GM12891 (cell line): ENCODE results near the gene WIPF2.

Source experiments
- DNase-seq: peaks from one replicate; pipeline ENCODE4 v3.0.0; 2011; ENCODE audit warnings: low spot score; ENCODE audit not compliant: insufficient read length
- FAIRE-seq: peaks from 2 replicates; lab custom pipeline; 2011; peaks lifted over from hg19 to GRCh38; lab: Jason Lieb, UNC
- PAX5 ChIP-seq: IDR thresholded peaks from 2 replicates; pipeline ENCODE4 v1.6.1; 2011; ENCODE audit warnings: low read length, moderate library complexity, mild to moderate bottlenecking; ENCODE audit not compliant: insufficient read depth, severe bottlenecking
- POLR2A ChIP-seq: IDR thresholded peaks from 2 replicates; pipeline ENCODE4 v1.6.1; 2011; ENCODE audit warnings: low read depth, low read length, control low read depth
- POLR2AphosphoS5 ChIP-seq: IDR thresholded peaks from 2 replicates; pipeline ENCODE4 v1.6.1; 2011; ENCODE audit warnings: low read depth, low read length, control low read depth
- POU2F2 ChIP-seq: IDR thresholded peaks from 2 replicates; pipeline ENCODE4 v1.6.1; 2011; ENCODE audit warnings: low read depth, mild to moderate bottlenecking, control low read depth, low read length, moderate library complexity
- SPI1 ChIP-seq: IDR thresholded peaks from 2 replicates; pipeline ENCODE4 v1.6.1; 2011; ENCODE audit warnings: low read depth, low read length, control low read depth
- TAF1 ChIP-seq: IDR thresholded peaks from 2 replicates; pipeline ENCODE4 v1.6.1; 2011; ENCODE audit warnings: low read depth, low read length, control low read depth

WIPF2 gene

GRCh38 chr17:40312893-40313667 is 94.0 kb downstream of the WIPF2 start:
- DNase-seq (no peak), FAIRE-seq (no peak)
- no peak for TF ChIP-seq POLR2AphosphoS5

- DNase-seq (no peak), FAIRE-seq (no peak)
- TF ChIP-seq TAF1 (no peak), PAX5 (no peak), POLR2AphosphoS5 (no peak)
These were observed 94.8 kb downstream of the WIPF2 start for GRCh38 chr17:40313668-40314583.

GRCh38 chr17:40314584-40314956 is 95.5 kb downstream of the WIPF2 start:
- no peak for TF ChIP-seq POLR2AphosphoS5
- no peak for TF ChIP-seq PAX5
- no peak for TF ChIP-seq POLR2A
- TF ChIP-seq TAF1: no peak
- no peak for TF ChIP-seq SPI1
- no peak for TF ChIP-seq POU2F2
- peak; percentile 48 for FAIRE-seq
- no peak for DNase-seq

DNA sequence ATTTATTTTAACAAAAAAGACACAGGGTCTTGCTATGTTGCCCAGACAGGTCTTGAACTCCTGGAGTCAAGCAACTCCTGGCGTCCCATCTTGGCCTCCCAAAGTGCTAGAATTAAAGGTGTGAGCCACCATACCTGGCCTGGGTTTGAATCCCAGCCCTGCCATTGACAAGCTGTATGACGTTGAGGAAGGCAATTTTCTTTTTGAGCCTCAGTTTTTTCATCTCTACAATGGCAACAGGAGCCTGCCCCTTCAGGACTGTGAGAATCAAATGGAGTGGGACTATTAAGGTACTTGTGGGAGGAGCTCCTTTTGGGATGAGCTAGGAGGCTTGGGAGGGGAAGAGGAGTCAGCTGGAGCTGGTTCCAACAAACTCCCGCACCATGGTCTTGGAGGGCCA is 96.1 kb downstream of the WIPF2 start:
- no peak for TF ChIP-seq PAX5
- TF ChIP-seq POLR2AphosphoS5: no peak
- no peak for TF ChIP-seq POU2F2
- TF ChIP-seq SPI1: no peak
- TF ChIP-seq POLR2A: no peak
- FAIRE-seq (no peak), DNase-seq (no peak)

GRCh38 chr17:40315678-40316570 is 96.8 kb downstream of the WIPF2 start:
- TF ChIP-seq TAF1: no peak
- no peak for TF ChIP-seq POLR2A
- no peak for TF ChIP-seq POU2F2
- TF ChIP-seq PAX5: no peak
- no peak for TF ChIP-seq POLR2AphosphoS5
- TF ChIP-seq SPI1: no peak
- DNase-seq (no peak), FAIRE-seq (peak; percentile 72)

GRCh38 chr17:40316571-40317344 is 97.7 kb downstream of the WIPF2 start:
- FAIRE-seq: no peak
- no peak for DNase-seq
- TF ChIP-seq PAX5 (no peak), SPI1 (no peak), POLR2A (no peak), POLR2AphosphoS5 (no peak), POU2F2 (no peak), TAF1 (no peak)

DNA sequence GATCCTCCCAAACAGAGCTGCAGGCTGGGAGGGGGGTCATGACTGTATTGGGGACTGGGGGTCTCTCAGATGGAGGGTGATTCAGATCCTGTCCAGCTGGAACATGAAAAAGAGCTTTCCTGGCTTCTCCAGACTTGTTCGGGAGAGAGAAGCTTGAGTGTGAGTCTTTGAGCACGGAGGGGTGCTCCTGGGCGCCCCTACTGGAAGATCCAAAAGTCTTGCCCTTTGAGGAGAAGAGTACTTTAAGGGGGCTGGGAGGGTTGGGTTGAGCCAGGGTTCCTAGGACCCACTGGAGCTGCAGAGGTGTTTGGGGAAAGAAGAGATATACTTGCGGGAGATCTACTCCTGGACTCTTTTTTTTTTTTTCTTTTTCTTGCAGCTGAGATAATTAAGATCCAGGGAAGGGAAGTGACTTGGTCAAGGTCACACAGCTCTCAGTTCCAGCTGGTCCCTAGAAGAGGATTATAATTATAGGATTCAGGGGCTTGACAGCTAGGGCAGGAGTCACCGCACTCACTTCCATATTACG is 98.3 kb downstream of the WIPF2 start:
- DNase-seq: peak; percentile 62
- no peak for TF ChIP-seq POU2F2
- no peak for TF ChIP-seq POLR2A
- TF ChIP-seq SPI1: 0 out of 2 replicates have a peak, but pooled peaks have one; percentile 10
- FAIRE-seq: no peak

GRCh38 chr17:40317880-40318829 is 99.1 kb downstream of the WIPF2 start:
- DNase-seq (peak; percentile 94), FAIRE-seq (peak; percentile 94)
- TF ChIP-seq POLR2A (no peak), TAF1 (no peak), PAX5 (no peak), SPI1 (no peak), POU2F2 (peak; percentile 32; the same call in 1 of the 2 replicates)
